ENCODE measurements around the gene SLC25A6.

DNA sequence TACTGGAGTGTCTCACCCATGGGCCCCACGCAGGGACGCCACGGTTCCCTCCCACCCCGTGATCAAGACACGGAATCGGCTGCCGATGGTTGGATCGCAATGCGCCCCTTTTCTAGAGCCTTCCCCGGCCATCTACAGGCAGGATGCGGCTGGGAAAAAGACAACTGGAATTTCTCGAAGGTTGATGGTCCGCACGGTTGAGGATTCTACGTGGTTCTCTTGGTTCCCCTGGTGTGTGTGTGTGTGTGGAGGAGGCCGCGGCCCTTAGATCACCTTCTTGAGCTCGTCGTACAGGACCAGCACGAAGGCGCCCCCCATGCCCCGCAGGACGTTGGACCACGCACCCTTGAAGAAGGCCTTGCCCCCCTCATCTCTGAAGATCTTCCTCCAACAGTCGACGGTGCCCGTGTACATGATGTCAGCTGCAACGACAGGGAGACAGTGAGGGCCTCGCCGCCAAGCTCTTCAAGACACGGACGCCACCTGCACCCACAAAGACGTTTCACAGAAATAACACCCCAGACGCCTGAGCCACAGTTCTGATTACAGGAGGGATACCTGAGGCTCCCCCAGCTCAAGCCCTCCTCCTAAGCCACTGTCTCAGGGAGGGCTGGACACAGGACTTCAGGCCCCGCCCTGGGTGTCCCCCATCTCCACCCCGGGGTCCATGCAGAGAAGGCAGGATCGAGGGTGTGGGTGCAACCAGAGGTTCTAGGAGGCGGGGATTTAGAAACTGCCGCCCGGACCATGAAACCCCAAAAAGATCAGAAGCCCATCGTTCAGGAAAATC lies 5.4 kb downstream of the SLC25A6 start:
- TF ChIP-seq, protein P1, sequence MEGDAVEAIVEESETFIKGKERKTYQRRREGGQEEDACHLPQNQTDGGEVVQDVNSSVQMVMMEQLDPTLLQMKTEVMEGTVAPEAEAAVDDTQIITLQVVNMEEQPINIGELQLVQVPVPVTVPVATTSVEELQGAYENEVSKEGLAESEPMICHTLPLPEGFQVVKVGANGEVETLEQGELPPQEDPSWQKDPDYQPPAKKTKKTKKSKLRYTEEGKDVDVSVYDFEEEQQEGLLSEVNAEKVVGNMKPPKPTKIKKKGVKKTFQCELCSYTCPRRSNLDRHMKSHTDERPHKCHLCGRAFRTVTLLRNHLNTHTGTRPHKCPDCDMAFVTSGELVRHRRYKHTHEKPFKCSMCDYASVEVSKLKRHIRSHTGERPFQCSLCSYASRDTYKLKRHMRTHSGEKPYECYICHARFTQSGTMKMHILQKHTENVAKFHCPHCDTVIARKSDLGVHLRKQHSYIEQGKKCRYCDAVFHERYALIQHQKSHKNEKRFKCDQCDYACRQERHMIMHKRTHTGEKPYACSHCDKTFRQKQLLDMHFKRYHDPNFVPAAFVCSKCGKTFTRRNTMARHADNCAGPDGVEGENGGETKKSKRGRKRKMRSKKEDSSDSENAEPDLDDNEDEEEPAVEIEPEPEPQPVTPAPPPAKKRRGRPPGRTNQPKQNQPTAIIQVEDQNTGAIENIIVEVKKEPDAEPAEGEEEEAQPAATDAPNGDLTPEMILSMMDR (IDR thresholded peaks at IDR 0.05; ENCODE audit: low read length), result no peak
- no peak for TF ChIP-seq EZH2 (IDR thresholded peaks at IDR 0.05; ENCODE audit: borderline replicate concordance, low read length)

Data from OCI-LY1 (cell line).